ENCODE measurements around the gene KLHL26.

Gene KLHL26

GRCh38 chr19:18644196-18645034, 7.6 kb downstream of the KLHL26 start:
- in situ Hi-C loops (cut with MboI; ENCODE audit: low pct_unique_long_range_greater_than_20kb, low sequenced_read_pairs): no loop called here
- peak; percentile 85 for DNase-seq

GRCh38 chr19:18645035-18645511, 8.2 kb downstream of the KLHL26 start:
- DNase-seq: no peak
- in situ Hi-C loops (cut with MboI; ENCODE audit: low pct_unique_long_range_greater_than_20kb, low sequenced_read_pairs): no loop called here

GRCh38 chr19:18646535-18647370, 9.9 kb downstream of the KLHL26 start:
- DNase-seq: no peak
- in situ Hi-C loops (cut with MboI; ENCODE audit: low pct_unique_long_range_greater_than_20kb, low sequenced_read_pairs): no loop called here

- in situ Hi-C loops (cut with MboI; ENCODE audit: low pct_unique_long_range_greater_than_20kb, low sequenced_read_pairs): no loop called here
Observed at GRCh38 chr19:18647371-18647767, 10.5 kb downstream of the KLHL26 start.

GRCh38 chr19:18647807-18648206, 11.0 kb downstream of the KLHL26 start:
- no peak for DNase-seq
- in situ Hi-C loops (cut with MboI; ENCODE audit: low pct_unique_long_range_greater_than_20kb, low sequenced_read_pairs): no loop called here

More at GRCh38 chr19:18647371-18647767, 10.5 kb downstream of the KLHL26 start:
- DNase-seq: no peak

GRCh38 chr19:18648973-18649315, 12.1 kb downstream of the KLHL26 start:
- DNase-seq: no peak
- in situ Hi-C loops (cut with MboI; ENCODE audit: low pct_unique_long_range_greater_than_20kb, low sequenced_read_pairs): no loop called here

GRCh38 chr19:18649371-18650020, 12.7 kb downstream of the KLHL26 start:
- in situ Hi-C loops (cut with MboI; ENCODE audit: low pct_unique_long_range_greater_than_20kb, low sequenced_read_pairs): no loop called here
- no peak for DNase-seq

GRCh38 chr19:18650021-18650390, 13.2 kb downstream of the KLHL26 start:
- in situ Hi-C loops (cut with MboI; ENCODE audit: low pct_unique_long_range_greater_than_20kb, low sequenced_read_pairs): no loop called here
- DNase-seq: no peak

GRCh38 chr19:18650468-18651041, 13.7 kb downstream of the KLHL26 start:
- in situ Hi-C loops (cut with MboI; ENCODE audit: low pct_unique_long_range_greater_than_20kb, low sequenced_read_pairs): no loop called here
- DNase-seq: no peak

GRCh38 chr19:18651300-18651699, 14.5 kb downstream of the KLHL26 start:
- in situ Hi-C loops (cut with MboI; ENCODE audit: low pct_unique_long_range_greater_than_20kb, low sequenced_read_pairs): no loop called here
- DNase-seq: no peak

- DNase-seq: no peak
Observed at GRCh38 chr19:18651733-18652132, 14.9 kb downstream of the KLHL26 start.

GRCh38 chr19:18653853-18654252, 17.0 kb downstream of the KLHL26 start:
- in situ Hi-C loops (cut with MboI; ENCODE audit: low pct_unique_long_range_greater_than_20kb, low sequenced_read_pairs): no loop called here
- no peak for DNase-seq

More at GRCh38 chr19:18651733-18652132, 14.9 kb downstream of the KLHL26 start:
- in situ Hi-C loops (cut with MboI; ENCODE audit: low pct_unique_long_range_greater_than_20kb, low sequenced_read_pairs): no loop called here

- in situ Hi-C loops (cut with MboI; ENCODE audit: low pct_unique_long_range_greater_than_20kb, low sequenced_read_pairs): no loop called here
- no peak for DNase-seq
Observed at GRCh38 chr19:18654469-18654868, 17.6 kb downstream of the KLHL26 start.

- no peak for DNase-seq
- in situ Hi-C loops (cut with MboI; ENCODE audit: low pct_unique_long_range_greater_than_20kb, low sequenced_read_pairs): no loop called here
Observed at GRCh38 chr19:18655173-18655844, 18.5 kb downstream of the KLHL26 start.

- no peak for DNase-seq
- in situ Hi-C loops (cut with MboI; ENCODE audit: low pct_unique_long_range_greater_than_20kb, low sequenced_read_pairs): no loop called here
Observed at GRCh38 chr19:18656337-18657086, 19.7 kb downstream of the KLHL26 start.

GRCh38 chr19:18657590-18658365, 20.9 kb downstream of the KLHL26 start:
- in situ Hi-C loops (cut with MboI; ENCODE audit: low pct_unique_long_range_greater_than_20kb, low sequenced_read_pairs): no loop called here
- peak; percentile 19 for DNase-seq

- in situ Hi-C loops (cut with MboI; ENCODE audit: low pct_unique_long_range_greater_than_20kb, low sequenced_read_pairs): no loop called here
- DNase-seq: no peak
Observed at GRCh38 chr19:18658366-18658855, 21.6 kb downstream of the KLHL26 start.
